Glutamatergic neuron (in vitro differentiated cells): ENCODE results near the gene CDH24. TPM values are rescaled to one million over a fixed set of nuclear protein-coding genes. Genes with fewer than 3 reads are reported as not detected.

Source experiments
- DNase-seq: peaks from one replicate; pipeline ENCODE4 v3.0.0; 2022
- H3K27ac Mint-ChIP-seq: one replicate; pipeline ENCODE4 v1.8.0; 2020; ENCODE audit warnings: mild to moderate bottlenecking, mixed read lengths, inconsistent platforms; ENCODE audit not compliant: unreplicated experiment
- H3K27me3 Mint-ChIP-seq: one replicate; pipeline ENCODE4 v1.8.0; 2020; ENCODE audit warnings: mild to moderate bottlenecking, moderate library complexity, mixed read lengths, inconsistent platforms; ENCODE audit not compliant: unreplicated experiment
- H3K36me3 Mint-ChIP-seq: one replicate; pipeline ENCODE4 v1.8.0; 2020; ENCODE audit warnings: mild to moderate bottlenecking, mixed read lengths, inconsistent platforms; ENCODE audit not compliant: unreplicated experiment
- H3K4me1 Mint-ChIP-seq: one replicate; pipeline ENCODE4 v1.8.0; 2020; ENCODE audit warnings: mild to moderate bottlenecking, low read depth, mixed read lengths, inconsistent platforms; ENCODE audit not compliant: unreplicated experiment
- H3K4me3 Mint-ChIP-seq: one replicate; pipeline ENCODE4 v1.8.0; 2020; ENCODE audit warnings: mild to moderate bottlenecking, mixed read lengths, inconsistent platforms; ENCODE audit not compliant: unreplicated experiment
- H3K9me3 Mint-ChIP-seq: one replicate; pipeline ENCODE4 v1.8.0; 2020; ENCODE audit warnings: mild to moderate bottlenecking, moderate library complexity, mixed read lengths, inconsistent platforms; ENCODE audit not compliant: unreplicated experiment
- total RNA-seq: library from RNA; stranded (reverse); fragmentation: NEBNext Ultra II Directional; extraction: Animal tissue kit (Norgen Biotek cat#: 25700); gene quantifications from one replicate; pipeline ENCODE4 v1.2.1, GENCODE V29; 2021; ENCODE audit not compliant: unreplicated experiment
- TF ChIP-seq, protein P1 (sequence below): fragments of 200-600 bp; sonication (generic); IDR thresholded peaks from one replicate; pipeline ENCODE4 v1.5.0; 2021; ENCODE audit not compliant: partially characterized antibody, unreplicated experiment

Gene CDH24
- total RNA-seq, 1 donor from 2014 or later = 164 TPM

GRCh38 chr14:23067847-23068788 lies 10.8 kb upstream of the CDH24 start:
- H3K27ac Mint-ChIP-seq = no peak overlapping the region
- TF ChIP-seq, protein P1, sequence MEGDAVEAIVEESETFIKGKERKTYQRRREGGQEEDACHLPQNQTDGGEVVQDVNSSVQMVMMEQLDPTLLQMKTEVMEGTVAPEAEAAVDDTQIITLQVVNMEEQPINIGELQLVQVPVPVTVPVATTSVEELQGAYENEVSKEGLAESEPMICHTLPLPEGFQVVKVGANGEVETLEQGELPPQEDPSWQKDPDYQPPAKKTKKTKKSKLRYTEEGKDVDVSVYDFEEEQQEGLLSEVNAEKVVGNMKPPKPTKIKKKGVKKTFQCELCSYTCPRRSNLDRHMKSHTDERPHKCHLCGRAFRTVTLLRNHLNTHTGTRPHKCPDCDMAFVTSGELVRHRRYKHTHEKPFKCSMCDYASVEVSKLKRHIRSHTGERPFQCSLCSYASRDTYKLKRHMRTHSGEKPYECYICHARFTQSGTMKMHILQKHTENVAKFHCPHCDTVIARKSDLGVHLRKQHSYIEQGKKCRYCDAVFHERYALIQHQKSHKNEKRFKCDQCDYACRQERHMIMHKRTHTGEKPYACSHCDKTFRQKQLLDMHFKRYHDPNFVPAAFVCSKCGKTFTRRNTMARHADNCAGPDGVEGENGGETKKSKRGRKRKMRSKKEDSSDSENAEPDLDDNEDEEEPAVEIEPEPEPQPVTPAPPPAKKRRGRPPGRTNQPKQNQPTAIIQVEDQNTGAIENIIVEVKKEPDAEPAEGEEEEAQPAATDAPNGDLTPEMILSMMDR = no peak
- peaks cover 9% of the 10 kb centered on the region for H3K9me3 Mint-ChIP-seq
- peaks cover 7% of the 10 kb centered on the region for H3K27me3 Mint-ChIP-seq
- H3K4me3 Mint-ChIP-seq = peak overlapping the region; percentile 82
- peaks cover 5% of the 10 kb centered on the region for H3K36me3 Mint-ChIP-seq
- peaks cover 26% of the 10 kb centered on the region for H3K4me1 Mint-ChIP-seq
- DNase-seq = no peak

- TF ChIP-seq, protein P1 = no peak
- peaks cover 26% of the 10 kb centered on the region for H3K4me1 Mint-ChIP-seq
- DNase-seq = no peak
- peaks cover 9% of the 10 kb centered on the region for H3K9me3 Mint-ChIP-seq
- peak overlapping the region; percentile 50 for H3K4me3 Mint-ChIP-seq
- peaks cover 5% of the 10 kb centered on the region for H3K36me3 Mint-ChIP-seq
- peaks cover 10% of the 10 kb centered on the region for H3K27me3 Mint-ChIP-seq
- H3K27ac Mint-ChIP-seq = no peak overlapping the region
These were observed 9.8 kb upstream of the CDH24 start for GRCh38 chr14:23066855-23067744.

GRCh38 chr14:23066368-23066767 lies 9.0 kb upstream of the CDH24 start:
- H3K36me3 Mint-ChIP-seq = peaks cover 5% of the 10 kb centered on the region
- peaks cover 19% of the 10 kb centered on the region for H3K4me1 Mint-ChIP-seq
- TF ChIP-seq, protein P1 = no peak
- no peak overlapping the region for H3K27ac Mint-ChIP-seq
- H3K9me3 Mint-ChIP-seq = peaks cover 9% of the 10 kb centered on the region
- H3K27me3 Mint-ChIP-seq = peaks cover 10% of the 10 kb centered on the region
- peak overlapping the region; percentile 65 for H3K4me3 Mint-ChIP-seq
- no peak for DNase-seq

DNA sequence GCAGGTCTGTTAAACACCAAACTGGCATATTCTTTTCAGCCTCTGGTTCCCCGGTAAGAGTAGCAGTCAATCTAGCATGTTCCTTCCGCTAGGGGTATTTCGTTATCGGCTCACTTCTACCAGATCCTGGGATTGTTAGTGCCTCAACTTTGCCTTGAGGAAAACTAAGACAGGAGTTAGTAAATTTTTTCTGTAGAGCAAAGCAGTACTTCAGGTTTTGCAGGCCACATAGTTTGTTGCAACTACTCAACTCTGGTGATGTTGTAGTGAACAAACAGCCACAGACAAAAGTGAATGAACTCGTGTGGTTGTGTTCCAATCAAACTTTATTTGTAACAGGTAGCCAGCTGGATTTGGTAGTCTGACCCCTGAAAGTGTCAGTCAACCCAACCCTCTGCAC lies 6.3 kb upstream of the CDH24 start:
- peaks cover 5% of the 10 kb centered on the region for H3K36me3 Mint-ChIP-seq
- DNase-seq = no peak
- H3K9me3 Mint-ChIP-seq = peaks cover 5% of the 10 kb centered on the region
- TF ChIP-seq, protein P1 = no peak
- peaks cover 15% of the 10 kb centered on the region for H3K4me1 Mint-ChIP-seq
- H3K27ac Mint-ChIP-seq = no peak overlapping the region
- H3K27me3 Mint-ChIP-seq = peaks cover 13% of the 10 kb centered on the region
- H3K4me3 Mint-ChIP-seq = no peak overlapping the region
